ENCODE results near the gene RHOBTB3.

The RHOBTB3 gene

DNA sequence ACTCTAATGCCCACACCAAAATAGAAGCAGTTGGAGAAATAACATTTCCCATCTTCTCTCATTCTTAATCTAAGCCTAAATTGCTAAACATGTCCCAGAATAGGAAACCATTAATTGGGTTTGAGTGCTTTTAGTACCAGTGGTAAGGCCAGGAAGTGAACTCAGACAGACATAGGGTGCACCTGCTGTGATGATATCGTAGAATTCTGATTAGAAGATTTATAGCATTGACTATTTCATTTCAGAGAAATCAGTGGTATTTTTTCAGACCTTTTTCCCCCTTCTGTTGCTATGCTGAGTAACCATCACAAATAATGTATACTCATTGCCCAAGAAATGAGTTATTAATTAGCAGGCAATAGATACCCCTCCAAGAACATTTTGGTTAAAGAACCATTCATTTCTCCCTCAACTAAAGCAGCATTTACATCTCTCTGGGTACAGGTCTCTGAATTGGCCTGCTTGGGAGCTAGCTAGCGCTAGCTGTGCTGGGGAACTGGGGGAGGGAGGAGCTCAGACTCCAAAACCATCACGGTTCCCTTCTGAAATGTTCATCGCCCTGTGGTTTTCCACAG, 84.1 kb downstream of the RHOBTB3 start:
- TF ChIP-seq, protein P1, sequence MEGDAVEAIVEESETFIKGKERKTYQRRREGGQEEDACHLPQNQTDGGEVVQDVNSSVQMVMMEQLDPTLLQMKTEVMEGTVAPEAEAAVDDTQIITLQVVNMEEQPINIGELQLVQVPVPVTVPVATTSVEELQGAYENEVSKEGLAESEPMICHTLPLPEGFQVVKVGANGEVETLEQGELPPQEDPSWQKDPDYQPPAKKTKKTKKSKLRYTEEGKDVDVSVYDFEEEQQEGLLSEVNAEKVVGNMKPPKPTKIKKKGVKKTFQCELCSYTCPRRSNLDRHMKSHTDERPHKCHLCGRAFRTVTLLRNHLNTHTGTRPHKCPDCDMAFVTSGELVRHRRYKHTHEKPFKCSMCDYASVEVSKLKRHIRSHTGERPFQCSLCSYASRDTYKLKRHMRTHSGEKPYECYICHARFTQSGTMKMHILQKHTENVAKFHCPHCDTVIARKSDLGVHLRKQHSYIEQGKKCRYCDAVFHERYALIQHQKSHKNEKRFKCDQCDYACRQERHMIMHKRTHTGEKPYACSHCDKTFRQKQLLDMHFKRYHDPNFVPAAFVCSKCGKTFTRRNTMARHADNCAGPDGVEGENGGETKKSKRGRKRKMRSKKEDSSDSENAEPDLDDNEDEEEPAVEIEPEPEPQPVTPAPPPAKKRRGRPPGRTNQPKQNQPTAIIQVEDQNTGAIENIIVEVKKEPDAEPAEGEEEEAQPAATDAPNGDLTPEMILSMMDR (IDR thresholded peaks at IDR 0.05; ENCODE audit: low read depth, low read length), result no peak
- no peak for DNase-seq (ENCODE audit: extremely low read depth, low read depth)

DNA sequence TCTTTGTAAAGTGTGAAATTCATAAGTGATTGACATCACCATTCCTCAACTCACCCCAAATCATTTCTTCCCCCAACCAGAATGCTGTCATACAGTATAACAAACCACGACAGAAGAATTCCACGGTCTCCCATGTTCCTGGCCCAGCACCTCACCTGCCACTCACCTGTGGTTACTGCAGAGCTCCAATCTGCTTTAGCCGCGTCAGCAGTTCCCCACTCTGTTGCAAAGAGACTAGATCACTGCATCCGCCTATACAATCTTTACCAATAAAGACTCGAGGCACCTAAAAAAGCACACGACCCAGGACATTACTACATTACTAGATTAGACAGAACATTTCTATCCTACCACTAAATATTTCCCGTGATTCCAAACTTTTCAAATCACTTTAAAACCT, 85.2 kb downstream of the RHOBTB3 start:
- TF ChIP-seq, protein P1 (IDR thresholded peaks at IDR 0.05; ENCODE audit: low read depth, low read length), result no peak
- DNase-seq (ENCODE audit: extremely low read depth, low read depth), result no peak

DNA sequence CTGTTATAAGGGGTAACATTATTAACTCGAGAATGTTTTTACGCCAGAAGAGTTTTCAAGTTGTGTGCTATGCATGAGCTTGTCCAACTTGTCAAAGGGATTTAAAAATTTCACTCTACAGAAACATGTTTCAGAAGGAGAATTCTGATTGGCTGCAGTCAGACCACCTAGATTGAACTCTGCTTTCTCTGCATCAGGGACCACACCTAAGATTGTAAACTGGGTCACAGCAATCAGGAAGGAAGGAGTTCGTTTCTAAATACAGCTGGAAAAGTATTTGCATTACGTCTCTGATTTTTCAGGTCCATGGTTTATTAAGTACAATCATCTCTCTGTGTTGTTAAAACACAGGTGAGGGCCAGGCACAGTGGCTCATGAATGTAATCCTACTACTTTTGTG, 85.6 kb downstream of the RHOBTB3 start:
- no peak for DNase-seq (ENCODE audit: extremely low read depth, low read depth)
- TF ChIP-seq, protein P1 (IDR thresholded peaks at IDR 0.05; ENCODE audit: low read depth, low read length), result no peak

DNA sequence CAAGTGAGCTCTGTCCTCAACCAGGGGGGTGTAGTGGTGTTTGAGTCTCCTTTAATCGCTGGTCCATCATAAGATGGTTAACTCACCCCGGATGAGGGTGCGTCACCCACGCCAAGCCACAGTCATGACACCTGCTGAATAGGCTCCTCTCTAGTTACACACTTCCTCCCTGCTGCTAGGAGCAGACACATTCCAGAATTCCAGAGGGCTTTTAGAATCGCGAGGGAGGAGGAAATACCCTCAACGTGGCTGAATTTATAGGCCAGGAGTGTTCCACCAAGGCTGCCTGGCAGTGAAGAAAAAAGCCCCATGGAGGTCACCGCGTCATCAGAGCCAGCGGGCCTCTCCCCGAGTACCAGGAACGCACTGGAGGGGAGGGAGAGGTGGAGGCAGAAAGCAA, 86.3 kb downstream of the RHOBTB3 start:
- TF ChIP-seq, protein P1 (IDR thresholded peaks at IDR 0.05; ENCODE audit: low read depth, low read length), result no peak
- no peak for DNase-seq (ENCODE audit: extremely low read depth, low read depth)

DNA sequence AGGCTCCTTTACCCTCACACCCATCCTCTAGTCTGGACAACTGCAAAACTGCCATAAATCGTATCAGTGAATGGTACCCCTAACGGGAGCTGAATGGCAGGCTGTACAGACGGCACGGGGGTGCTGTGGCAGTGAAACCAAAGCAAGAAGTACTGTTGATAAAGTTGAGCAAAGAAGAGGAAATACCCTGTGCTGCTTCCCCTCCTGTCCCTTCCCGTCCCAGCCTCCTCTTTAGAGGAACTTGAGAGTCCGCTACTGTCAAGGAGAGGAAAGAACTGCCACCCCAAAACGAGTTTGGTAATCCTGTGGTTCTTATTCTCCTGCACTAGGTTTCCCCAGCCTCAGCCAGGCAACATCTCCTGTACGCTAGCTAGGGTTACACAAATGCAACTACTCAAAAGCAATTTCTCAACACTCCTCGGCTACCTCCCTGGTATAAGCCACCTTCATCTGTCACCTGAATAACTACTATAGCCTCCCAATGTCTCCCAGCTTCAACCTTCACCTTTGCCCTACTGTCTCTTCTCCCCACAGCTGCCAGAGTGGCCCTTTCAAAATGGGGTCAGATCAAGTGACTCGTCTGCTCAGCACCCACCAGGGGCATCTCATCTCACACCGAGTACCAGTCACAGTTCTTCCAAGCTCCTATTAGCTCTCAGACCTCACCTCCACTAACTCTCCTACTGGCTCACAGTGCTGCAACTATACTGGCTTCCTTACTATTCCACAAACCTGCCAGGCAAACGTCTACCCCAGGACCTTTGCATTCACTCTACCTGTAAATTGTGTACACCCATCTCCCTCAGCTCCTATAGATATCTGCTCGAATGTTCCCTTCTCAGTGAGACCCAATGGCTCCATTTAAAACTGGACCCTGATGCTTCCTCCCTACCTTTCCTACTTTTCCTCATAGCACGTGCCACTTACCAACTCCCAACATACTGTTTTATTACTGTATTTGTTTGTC, 87.3 kb downstream of the RHOBTB3 start:
- TF ChIP-seq, protein P1 (IDR thresholded peaks at IDR 0.05; ENCODE audit: low read depth, low read length), result no peak
- no peak for DNase-seq (ENCODE audit: extremely low read depth, low read depth)

DNA sequence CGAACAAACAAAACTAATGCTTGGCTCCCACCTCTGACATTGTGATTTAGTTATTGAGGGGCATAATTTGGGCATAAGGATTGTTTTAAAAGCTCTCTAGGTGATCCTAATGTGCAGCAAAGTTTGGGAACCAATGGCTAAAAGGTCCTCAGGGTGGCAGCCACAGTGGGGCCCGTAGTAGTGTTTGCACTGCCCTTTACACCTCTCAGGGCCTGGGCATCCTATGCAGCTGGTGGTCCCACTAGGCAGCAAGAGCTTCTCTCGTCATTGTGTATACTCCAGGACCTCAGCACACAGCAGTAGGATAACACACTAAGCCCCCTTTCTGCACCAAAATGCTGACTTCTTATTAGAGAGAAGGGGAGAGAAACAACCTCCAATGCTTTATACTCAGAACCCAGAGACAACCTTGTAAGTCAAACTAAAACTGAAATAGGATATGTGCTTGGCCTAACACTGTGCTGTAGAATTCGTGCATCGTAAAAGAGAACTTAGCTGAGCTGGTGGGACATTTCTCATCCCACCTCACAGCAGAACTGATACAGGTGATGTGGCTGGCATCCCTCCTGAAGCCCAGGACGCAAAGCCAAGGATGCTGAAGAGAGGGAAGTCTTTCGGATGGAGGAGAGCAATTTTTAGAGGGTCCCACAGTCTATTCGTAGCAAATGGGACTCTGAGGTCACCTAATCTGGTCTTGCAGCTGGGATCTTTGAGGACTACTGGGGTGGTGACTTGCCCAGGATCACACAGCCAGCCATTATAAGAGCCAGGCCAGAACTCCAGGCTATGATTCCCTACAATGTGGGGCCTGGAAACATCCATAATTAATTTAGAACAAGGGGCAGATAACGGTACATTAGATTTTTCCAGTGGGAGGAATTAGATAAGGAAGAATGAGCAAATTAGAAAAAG, 90.2 kb downstream of the RHOBTB3 start:
- TF ChIP-seq, protein P1 (IDR thresholded peaks at IDR 0.05; ENCODE audit: low read depth, low read length), result no peak
- no peak for DNase-seq (ENCODE audit: extremely low read depth, low read depth)
